ENCODE measurements around the gene NAT14. TPM values are rescaled to one million over a fixed set of nuclear protein-coding genes. Genes with fewer than 3 reads are reported as not detected.

Gene NAT14
- total RNA-seq, 1 donor from 2014 or later, result 33.1 TPM

DNA sequence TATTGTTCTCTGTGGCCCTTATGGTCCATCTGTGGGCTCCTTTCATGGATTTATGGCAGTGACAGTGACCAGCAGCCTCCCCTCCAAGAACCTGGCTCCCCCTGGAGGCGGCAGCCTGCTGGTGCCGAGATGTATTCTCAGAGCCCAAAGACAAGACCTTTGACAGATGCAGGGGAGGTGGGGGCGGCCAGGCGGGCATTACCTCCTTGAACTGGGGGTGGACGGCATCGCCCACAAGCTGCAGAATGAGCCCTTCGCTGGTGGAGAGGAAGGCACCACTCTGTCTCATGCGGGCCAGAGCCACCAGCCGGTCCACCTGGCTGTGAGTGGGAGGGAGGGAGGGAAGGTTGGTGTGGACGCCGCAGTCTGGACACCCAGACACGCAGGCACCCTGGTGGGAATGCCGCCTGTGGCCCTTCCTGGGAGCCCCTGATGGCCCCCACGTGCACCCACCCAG lies 30.2 kb upstream of the NAT14 start:
- TF ChIP-seq, protein P1, sequence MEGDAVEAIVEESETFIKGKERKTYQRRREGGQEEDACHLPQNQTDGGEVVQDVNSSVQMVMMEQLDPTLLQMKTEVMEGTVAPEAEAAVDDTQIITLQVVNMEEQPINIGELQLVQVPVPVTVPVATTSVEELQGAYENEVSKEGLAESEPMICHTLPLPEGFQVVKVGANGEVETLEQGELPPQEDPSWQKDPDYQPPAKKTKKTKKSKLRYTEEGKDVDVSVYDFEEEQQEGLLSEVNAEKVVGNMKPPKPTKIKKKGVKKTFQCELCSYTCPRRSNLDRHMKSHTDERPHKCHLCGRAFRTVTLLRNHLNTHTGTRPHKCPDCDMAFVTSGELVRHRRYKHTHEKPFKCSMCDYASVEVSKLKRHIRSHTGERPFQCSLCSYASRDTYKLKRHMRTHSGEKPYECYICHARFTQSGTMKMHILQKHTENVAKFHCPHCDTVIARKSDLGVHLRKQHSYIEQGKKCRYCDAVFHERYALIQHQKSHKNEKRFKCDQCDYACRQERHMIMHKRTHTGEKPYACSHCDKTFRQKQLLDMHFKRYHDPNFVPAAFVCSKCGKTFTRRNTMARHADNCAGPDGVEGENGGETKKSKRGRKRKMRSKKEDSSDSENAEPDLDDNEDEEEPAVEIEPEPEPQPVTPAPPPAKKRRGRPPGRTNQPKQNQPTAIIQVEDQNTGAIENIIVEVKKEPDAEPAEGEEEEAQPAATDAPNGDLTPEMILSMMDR (IDR thresholded peaks at IDR 0.05), result peak; percentile 75
- Mint-ChIP-seq H3K4me1 (ENCODE audit: low read depth) (peaks cover 14% of the 10 kb centered on the region), H3K36me3 (ENCODE audit: low read depth) (peaks cover 3% of the 10 kb centered on the region), H3K4me3 (ENCODE audit: unreplicated experiment) (no peak overlapping the region), H3K9me3 (ENCODE audit: low read depth) (no peaks in the 10 kb centered on the region), H3K27ac (ENCODE audit: unreplicated experiment) (no peak overlapping the region), H3K27me3 (ENCODE audit: low read depth) (peaks cover 14% of the 10 kb centered on the region)
- DNase-seq (ENCODE audit: low spot score), result no peak

DNA sequence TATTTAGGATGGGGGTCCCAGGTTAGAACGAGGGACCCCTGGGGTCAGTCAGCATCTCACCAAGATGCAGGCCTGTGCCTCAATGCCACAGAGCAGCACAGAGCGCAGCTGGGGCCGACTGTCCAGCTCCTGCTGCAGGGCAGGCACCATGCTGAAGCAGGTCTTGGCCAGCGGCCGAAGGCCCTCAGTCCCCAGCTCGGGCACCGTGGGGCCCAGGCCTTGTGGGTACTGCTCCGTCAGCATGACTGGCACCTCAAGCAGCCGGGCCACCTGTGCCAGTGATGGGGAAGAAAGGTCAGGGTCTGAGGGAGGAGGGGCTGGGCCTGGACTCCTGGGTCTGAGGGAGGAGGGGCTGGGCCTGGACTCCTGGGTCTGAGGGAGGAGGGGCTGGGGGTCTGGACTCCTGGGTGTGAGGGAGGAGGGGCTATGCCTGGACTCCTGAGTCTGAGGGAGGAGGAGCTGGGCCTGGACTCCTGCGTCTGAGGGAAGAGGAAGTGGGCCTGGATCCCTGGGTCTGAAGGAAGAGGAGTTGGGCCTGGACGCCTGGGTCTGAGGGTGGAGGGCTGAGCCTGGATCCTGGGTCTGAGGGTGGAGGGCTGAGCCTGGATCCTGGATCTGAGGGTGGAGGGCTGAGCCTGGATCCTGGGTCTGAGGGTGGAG lies 29.3 kb upstream of the NAT14 start:
- H3K27me3 Mint-ChIP-seq (ENCODE audit: low read depth), result peaks cover 10% of the 10 kb centered on the region
- H3K4me3 Mint-ChIP-seq (ENCODE audit: unreplicated experiment), result no peak overlapping the region
- no peak overlapping the region for H3K27ac Mint-ChIP-seq (ENCODE audit: unreplicated experiment)
- TF ChIP-seq, protein P1 (IDR thresholded peaks at IDR 0.05), result no peak
- H3K4me1 Mint-ChIP-seq (ENCODE audit: low read depth), result peaks cover 23% of the 10 kb centered on the region
- H3K36me3 Mint-ChIP-seq (ENCODE audit: low read depth), result peaks cover 3% of the 10 kb centered on the region
- DNase-seq (ENCODE audit: low spot score), result no peak
- H3K9me3 Mint-ChIP-seq (ENCODE audit: low read depth), result no peaks in the 10 kb centered on the region

DNA sequence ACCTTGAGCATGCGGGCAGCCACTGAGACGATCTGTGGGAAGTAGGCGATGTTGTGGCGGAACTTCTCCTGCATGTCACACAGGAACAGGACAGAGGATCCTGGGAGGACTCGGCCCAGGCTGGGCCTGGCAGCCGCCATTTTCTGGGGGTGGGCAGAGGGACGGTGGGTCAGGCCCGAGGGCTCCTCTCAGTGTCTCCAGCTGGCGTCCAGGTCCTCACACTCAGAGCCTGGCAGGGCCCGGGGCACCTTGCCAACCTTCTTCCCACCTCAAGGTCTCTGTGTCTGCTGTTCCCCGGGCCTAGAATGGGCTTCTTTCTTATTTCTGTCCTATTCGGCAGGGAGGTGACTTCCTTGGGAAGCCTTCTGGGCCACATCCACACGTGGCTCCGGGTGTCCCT lies 28.6 kb upstream of the NAT14 start:
- H3K36me3 Mint-ChIP-seq (ENCODE audit: low read depth), result peaks cover 3% of the 10 kb centered on the region
- peaks cover 8% of the 10 kb centered on the region for H3K27me3 Mint-ChIP-seq (ENCODE audit: low read depth)
- TF ChIP-seq, protein P1 (IDR thresholded peaks at IDR 0.05), result no peak
- no peak for DNase-seq (ENCODE audit: low spot score)
- H3K9me3 Mint-ChIP-seq (ENCODE audit: low read depth), result no peaks in the 10 kb centered on the region
- H3K4me3 Mint-ChIP-seq (ENCODE audit: unreplicated experiment), result no peak overlapping the region
- peak overlapping the region; percentile 5 for H3K27ac Mint-ChIP-seq (ENCODE audit: unreplicated experiment)
- H3K4me1 Mint-ChIP-seq (ENCODE audit: low read depth), result peaks cover 27% of the 10 kb centered on the region

DNA sequence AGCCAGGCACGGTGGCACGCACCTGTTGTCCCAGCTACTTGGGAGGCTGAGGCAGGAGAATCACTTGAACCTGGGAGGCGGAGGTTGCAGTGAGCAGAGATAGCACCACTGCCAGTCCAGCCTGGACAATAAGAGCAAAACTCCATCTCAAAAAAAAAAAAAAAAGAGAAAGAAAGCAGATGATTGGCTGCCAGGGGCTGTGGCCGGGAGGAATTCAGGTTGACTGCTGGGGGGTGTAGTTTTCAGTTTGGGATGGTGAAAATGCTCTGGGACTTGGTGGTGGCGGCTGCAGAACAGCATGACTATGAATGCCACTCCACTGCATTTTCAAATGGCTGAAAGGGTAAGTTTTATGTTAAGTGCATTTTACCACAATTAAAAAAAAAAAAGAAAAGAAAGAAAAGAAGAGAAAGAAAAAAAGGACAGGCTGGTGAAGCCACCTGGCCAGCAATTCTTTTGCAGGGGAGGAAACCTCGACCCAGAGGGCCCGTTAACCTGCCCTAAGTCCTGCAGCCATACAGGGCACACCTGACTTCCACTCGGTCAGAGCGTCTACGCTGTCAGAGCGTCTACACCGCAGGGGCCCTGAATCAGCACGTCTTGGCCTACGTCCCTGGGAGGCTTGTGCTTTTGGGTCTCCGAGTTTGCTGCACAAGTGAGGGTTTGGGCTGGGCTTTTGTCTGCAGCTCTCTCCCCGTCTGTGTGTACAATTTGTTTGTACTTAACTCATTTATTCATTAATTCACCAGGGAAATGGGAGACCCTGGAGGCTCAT lies 27.1 kb upstream of the NAT14 start:
- TF ChIP-seq, protein P1 (IDR thresholded peaks at IDR 0.05), result no peak
- Mint-ChIP-seq H3K4me3 (ENCODE audit: unreplicated experiment) (no peak overlapping the region), H3K27me3 (ENCODE audit: low read depth) (peaks cover 6% of the 10 kb centered on the region), H3K9me3 (ENCODE audit: low read depth) (no peaks in the 10 kb centered on the region), H3K4me1 (ENCODE audit: low read depth) (peaks cover 35% of the 10 kb centered on the region), H3K27ac (ENCODE audit: unreplicated experiment) (no peak overlapping the region), H3K36me3 (ENCODE audit: low read depth) (peaks cover 3% of the 10 kb centered on the region)
- no peak for DNase-seq (ENCODE audit: low spot score)

DNA sequence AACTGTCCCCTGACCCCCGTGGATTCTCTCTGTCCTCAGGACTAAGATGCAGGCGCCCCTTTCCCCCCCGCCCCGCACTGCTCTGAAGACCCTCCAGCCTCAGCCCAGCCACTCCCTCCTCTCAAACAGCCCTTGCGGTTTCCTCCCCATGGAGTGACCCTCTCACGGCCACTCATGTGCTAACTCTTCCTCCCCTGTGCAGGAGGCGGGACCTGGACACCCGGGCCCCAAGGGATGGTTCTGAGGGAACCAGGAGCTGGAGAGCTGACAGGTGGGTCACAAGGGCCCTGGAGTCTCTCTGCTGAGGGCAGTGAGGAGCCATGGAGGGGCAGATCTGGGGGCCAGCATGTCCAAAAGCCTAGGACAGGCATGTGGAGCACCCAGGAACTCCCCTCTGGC lies 25.4 kb upstream of the NAT14 start:
- Mint-ChIP-seq H3K4me3 (ENCODE audit: unreplicated experiment) (no peak overlapping the region), H3K4me1 (ENCODE audit: low read depth) (peaks cover 30% of the 10 kb centered on the region), H3K9me3 (ENCODE audit: low read depth) (no peaks in the 10 kb centered on the region), H3K27me3 (ENCODE audit: low read depth) (peaks cover 2% of the 10 kb centered on the region), H3K36me3 (ENCODE audit: low read depth) (peaks cover 3% of the 10 kb centered on the region), H3K27ac (ENCODE audit: unreplicated experiment) (no peak overlapping the region)
- DNase-seq (ENCODE audit: low spot score), result no peak
- TF ChIP-seq, protein P1 (IDR thresholded peaks at IDR 0.05), result no peak
